Nephron (organoid): ENCODE data around the gene ARHGAP18.

Source experiments
- H3K27ac Mint-ChIP-seq, 3 experiments: 2 replicates each; pipeline ENCODE4 v1.8.0; 2020; ENCODE audit warnings: mixed read lengths in 3 of 3, mild to moderate bottlenecking in 2 of 3, moderate library complexity in 1 of 3
- H3K27me3 Mint-ChIP-seq: 2 replicates; pipeline ENCODE4 v1.8.0; 2021; ENCODE audit warnings: low read depth, mild to moderate bottlenecking, moderate library complexity, mixed read lengths
- H3K36me3 Mint-ChIP-seq: 2 replicates; pipeline ENCODE4 v1.8.0; 2020; ENCODE audit warnings: low read depth, mixed read lengths
- H3K4me1 Mint-ChIP-seq: 2 replicates; pipeline ENCODE4 v1.8.0; 2020; ENCODE audit warnings: mixed read lengths
- H3K4me3 Mint-ChIP-seq, 3 experiments: 2 replicates each; pipeline ENCODE4 v1.8.0; 2020; ENCODE audit warnings: mild to moderate bottlenecking in 3 of 3, mixed read lengths in 3 of 3, moderate library complexity in 2 of 3
- H3K9me3 Mint-ChIP-seq: 2 replicates; pipeline ENCODE4 v1.8.0; 2020; ENCODE audit warnings: mixed read lengths
- CTCF ChIP-seq, 3 experiments: fragments of 200-600 bp; sonication (generic); IDR thresholded peaks; one replicate each; pipeline ENCODE4 v1.5.0; 2021; ENCODE audit warnings: antibody characterized with exemption in 3 of 3; ENCODE audit not compliant: unreplicated experiment in 3 of 3

Gene ARHGAP18

GRCh38 chr6:129655334-129655733, 54.6 kb downstream of the ARHGAP18 start:
- no peak overlapping the region for H3K4me3 Mint-ChIP-seq
- no peaks in the 10 kb centered on the region for H3K9me3 Mint-ChIP-seq
- H3K27ac Mint-ChIP-seq: peak overlapping the region in 2 of 3 experiments; percentile 43 to 62
- no peak for TF ChIP-seq CTCF (IDR thresholded peaks at IDR 0.05; ENCODE audit: unreplicated experiment in 3 of 3)
- no peaks in the 10 kb centered on the region for H3K27me3 Mint-ChIP-seq
- peaks cover 46% of the 10 kb centered on the region for H3K4me1 Mint-ChIP-seq
- no peaks in the 10 kb centered on the region for H3K36me3 Mint-ChIP-seq

- TF ChIP-seq CTCF (IDR thresholded peaks at IDR 0.05; ENCODE audit: unreplicated experiment in 3 of 3): no peak
- peaks cover 41% of the 10 kb centered on the region for H3K4me1 Mint-ChIP-seq
- H3K9me3 Mint-ChIP-seq: no peaks in the 10 kb centered on the region
- H3K36me3 Mint-ChIP-seq: no peaks in the 10 kb centered on the region
- H3K27ac Mint-ChIP-seq: peak overlapping the region; percentile 59 to 76 (median 67)
- no peak overlapping the region for H3K4me3 Mint-ChIP-seq
- H3K27me3 Mint-ChIP-seq: no peaks in the 10 kb centered on the region
Observed at GRCh38 chr6:129653746-129654145, 56.2 kb downstream of the ARHGAP18 start.

GRCh38 chr6:129653229-129653628, 56.7 kb downstream of the ARHGAP18 start:
- H3K27ac Mint-ChIP-seq: peak overlapping the region; percentile 59 to 76 (median 67)
- no peaks in the 10 kb centered on the region for H3K36me3 Mint-ChIP-seq
- no peak for TF ChIP-seq CTCF (IDR thresholded peaks at IDR 0.05; ENCODE audit: unreplicated experiment in 3 of 3)
- H3K4me1 Mint-ChIP-seq: peaks cover 42% of the 10 kb centered on the region
- H3K9me3 Mint-ChIP-seq: no peaks in the 10 kb centered on the region
- no peaks in the 10 kb centered on the region for H3K27me3 Mint-ChIP-seq
- H3K4me3 Mint-ChIP-seq: no peak overlapping the region

GRCh38 chr6:129651291-129651691, 58.7 kb downstream of the ARHGAP18 start:
- no peaks in the 10 kb centered on the region for H3K9me3 Mint-ChIP-seq
- H3K27ac Mint-ChIP-seq: peak overlapping the region in 2 of 3 experiments; percentile 76 to 88
- H3K36me3 Mint-ChIP-seq: no peaks in the 10 kb centered on the region
- no peak for TF ChIP-seq CTCF (IDR thresholded peaks at IDR 0.05; ENCODE audit: unreplicated experiment in 3 of 3)
- H3K27me3 Mint-ChIP-seq: no peaks in the 10 kb centered on the region
- peaks cover 55% of the 10 kb centered on the region for H3K4me1 Mint-ChIP-seq
- H3K4me3 Mint-ChIP-seq: peak overlapping the region in 1 of 3 experiments; percentile 14

GRCh38 chr6:129648819-129649491, 61.0 kb downstream of the ARHGAP18 start:
- H3K4me1 Mint-ChIP-seq: peaks cover 70% of the 10 kb centered on the region
- no peaks in the 10 kb centered on the region for H3K9me3 Mint-ChIP-seq
- H3K36me3 Mint-ChIP-seq: no peaks in the 10 kb centered on the region
- no peak overlapping the region for H3K4me3 Mint-ChIP-seq
- peak overlapping the region; percentile 65 to 85 (median 75) for H3K27ac Mint-ChIP-seq
- TF ChIP-seq CTCF (IDR thresholded peaks at IDR 0.05; ENCODE audit: unreplicated experiment in 3 of 3): no peak
- H3K27me3 Mint-ChIP-seq: no peaks in the 10 kb centered on the region

- TF ChIP-seq CTCF (IDR thresholded peaks at IDR 0.05; ENCODE audit: unreplicated experiment in 3 of 3): no peak
- no peaks in the 10 kb centered on the region for H3K9me3 Mint-ChIP-seq
- H3K4me1 Mint-ChIP-seq: peaks cover 56% of the 10 kb centered on the region
- H3K4me3 Mint-ChIP-seq: peak overlapping the region in 2 of 3 experiments; percentile 2 to 47
- H3K36me3 Mint-ChIP-seq: no peaks in the 10 kb centered on the region
- H3K27ac Mint-ChIP-seq: peak overlapping the region; percentile 88 to 93 (median 92)
- no peaks in the 10 kb centered on the region for H3K27me3 Mint-ChIP-seq
Observed at GRCh38 chr6:129647044-129647443, 62.9 kb downstream of the ARHGAP18 start.
